GM18498 (cell line): ENCODE measurements around the gene CDRT4.
"Not testable (repeated sequence)": the region's sequence is repeated elsewhere in the genome, so short reads cannot be mapped to it uniquely, and the experiment has no call there.

Source experiments
- ATAC-seq: cut with Tn5 transposase; IDR thresholded peaks from one replicate; pipeline ENCODE4 v1.9.1; 2021; ENCODE audit warnings: mild to moderate bottlenecking, moderate library complexity; ENCODE audit not compliant: unreplicated experiment

CDRT4 gene

DNA sequence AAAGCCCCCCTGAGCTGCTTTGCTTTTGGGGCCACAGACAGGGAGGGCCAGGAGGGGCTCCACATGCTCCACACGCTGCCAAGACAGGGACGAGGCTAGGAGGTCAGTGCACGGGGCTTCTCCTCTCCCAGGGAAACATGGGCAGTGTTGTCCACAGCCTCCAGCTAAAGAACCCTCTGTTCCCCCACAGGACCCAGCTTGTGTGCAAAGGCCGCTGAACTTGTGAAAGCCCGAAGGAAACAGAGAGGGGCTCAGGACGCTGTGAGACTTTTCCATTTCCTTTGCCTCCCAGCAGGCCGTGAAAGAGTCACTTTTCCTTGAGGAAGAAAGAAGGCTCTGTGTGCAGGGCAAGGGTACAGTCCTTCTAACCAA, 9.7 kb downstream of the CDRT4 start:
- ATAC-seq: no peak

DNA sequence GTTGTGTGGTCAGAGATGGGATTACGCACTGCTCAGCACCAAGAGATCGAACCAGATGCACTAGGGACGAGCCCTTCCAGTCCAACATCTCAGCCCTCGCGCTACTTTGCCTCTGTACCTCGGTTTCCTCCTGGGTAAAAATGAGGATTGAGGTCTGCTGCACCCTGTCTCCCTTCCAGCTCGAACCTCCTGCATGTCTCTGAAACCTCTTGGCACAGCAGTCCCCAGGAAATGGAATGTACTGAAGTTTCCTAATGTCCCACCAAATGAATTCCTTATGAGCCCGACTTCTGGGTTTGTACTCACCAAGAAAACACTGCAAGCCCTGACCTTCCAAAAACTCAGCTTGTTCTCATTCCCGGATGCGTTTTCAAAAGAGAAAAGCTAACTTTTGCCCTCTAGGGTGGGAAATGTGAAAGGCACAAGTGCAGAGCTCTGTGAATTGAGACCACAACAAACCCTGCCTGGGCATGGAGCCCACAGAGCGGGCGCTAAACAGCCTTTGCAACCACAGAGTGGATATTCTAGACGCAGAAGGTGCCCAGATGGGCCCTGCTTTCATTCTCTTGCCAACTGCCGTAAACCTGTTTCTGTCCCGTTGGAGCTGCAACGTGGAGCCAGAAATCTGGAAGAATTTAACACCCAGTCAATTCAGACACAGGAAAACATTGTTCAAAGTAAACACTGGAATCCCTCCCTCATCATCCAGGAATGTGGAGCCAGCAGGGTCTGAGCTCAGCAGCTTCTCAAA, 10.3 kb downstream of the CDRT4 start:
- ATAC-seq: no peak

DNA sequence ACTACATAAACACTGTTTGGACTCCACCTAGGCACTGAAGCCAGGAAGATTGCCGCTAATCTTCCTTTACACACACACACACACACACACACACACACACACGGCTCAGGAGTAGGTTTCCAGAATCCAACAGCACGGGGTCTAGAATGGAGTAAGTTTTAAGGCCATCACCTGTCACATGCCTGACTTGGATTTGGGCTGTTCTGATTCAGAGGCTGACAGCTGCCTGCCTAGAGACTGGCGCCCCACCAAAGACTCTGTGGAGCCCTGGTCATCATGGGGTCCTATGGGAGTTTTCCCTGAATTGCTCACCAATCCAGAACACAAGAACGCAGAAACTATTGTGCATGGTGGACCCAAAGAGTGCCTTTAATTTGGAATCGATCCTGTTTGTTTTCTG, 10.9 kb downstream of the CDRT4 start:
- no peak for ATAC-seq

DNA sequence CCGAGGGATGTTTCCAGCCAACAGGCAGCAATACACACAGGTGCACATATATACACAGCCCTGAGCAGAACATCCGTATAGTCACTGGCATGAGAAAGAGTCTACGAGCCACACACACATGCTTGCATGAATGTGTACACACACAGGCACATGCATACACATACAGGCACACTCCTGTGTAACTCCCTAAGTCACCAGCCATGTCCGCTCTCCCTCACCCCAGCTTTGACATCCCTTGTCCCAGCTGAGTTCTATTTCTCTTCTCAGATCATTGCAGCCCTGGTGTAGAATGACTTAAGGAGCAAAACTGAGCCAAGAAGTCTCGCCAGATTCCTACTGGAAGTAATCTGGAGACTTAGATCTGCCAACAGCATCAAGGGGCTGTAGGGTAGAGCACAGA, 13.1 kb downstream of the CDRT4 start:
- ATAC-seq: no peak

DNA sequence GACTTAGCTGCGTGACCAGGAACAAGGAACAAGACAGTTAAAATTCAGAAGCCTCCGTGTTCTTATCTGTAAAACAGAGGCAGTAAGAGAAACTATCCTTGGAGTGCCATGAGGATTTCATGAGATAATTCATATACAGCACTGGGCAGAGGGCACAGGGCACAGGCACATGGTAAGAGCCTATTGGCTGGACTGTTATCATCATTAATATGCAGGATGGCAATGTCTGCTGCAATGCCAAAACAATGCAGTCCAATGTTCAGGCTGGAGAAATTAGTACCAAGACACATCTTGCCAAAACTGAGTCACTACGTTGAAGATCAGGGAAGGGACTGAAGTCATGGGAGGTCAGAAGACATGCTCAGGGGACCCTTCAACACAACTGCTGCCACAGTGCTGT, 13.6 kb downstream of the CDRT4 start:
- ATAC-seq: no peak

DNA sequence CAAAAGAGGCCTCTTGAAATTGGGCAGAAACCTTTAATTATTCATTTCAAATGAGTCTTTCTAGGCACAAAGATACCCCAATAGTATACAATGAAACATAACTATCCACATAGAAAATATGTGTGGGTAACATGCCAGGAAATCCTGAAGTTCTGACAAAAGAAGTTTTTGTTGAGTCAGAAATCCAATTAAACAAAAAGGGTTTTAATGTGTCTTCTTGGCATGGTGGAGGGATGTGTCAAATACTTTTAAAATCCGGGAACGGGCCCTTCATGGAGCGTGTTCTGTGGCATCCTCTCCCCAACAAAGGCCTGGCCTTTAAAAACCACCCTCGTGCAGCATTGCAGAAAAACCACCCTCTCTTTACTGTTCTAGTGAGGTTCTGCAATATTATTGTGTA, 14.2 kb downstream of the CDRT4 start:
- no peak for ATAC-seq

DNA sequence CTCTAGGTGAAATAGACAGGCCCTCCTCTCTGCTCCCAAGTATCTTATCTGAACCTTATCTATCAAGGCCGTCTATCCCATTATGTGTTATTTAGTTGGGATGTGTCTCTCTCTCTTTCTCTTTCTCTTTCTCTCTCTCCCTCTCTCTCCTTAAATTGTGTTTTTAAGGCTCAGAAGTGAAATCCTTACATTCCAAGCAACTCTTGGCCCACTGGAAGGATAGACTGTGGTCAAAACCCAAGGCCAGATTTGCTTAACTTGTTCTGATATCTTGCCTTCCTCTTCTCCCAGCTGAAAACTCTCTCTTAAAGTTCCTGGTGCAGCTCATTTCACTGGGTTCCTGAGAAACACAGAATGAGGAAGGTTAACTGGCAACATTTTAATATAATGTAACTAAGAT, 14.7 kb downstream of the CDRT4 start:
- no peak for ATAC-seq

DNA sequence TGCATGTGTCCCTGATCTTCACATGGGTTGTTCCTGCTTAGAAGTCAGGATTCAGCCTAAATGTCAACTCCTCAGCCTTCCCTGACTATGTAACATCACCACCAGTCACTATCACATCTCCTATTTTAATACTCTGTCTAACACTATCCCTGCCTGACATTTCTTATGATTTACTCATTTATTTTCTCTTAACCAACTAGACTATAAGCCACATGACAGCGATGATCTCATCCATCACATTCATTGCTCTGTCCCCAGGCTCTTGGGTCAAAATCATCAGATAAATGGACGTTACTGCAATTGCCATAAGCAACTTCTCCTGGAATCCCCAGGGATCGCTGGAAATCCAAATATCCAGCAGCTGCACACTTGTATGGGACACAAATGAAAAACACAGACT, 15.7 kb downstream of the CDRT4 start:
- ATAC-seq: no peak

DNA sequence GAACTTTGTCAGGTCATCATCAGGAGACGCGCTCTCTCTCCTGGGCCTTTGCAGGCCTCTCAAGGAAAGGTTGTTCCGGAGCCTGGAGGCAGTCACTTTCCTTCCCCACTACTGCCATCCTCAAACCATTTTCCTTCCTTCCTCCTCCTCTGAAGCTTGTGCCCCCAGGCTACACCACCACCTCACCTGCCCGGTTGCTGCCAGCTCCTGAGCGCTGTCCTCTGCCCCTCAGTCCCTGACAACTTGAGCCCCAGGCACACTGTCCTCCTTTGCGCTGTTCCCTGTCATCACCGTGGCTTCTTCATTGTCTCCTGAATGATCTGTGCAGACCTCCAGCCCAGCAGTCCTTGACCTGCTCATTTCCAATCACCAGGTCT, 18.9 kb downstream of the CDRT4 start:
- no peak for ATAC-seq

DNA sequence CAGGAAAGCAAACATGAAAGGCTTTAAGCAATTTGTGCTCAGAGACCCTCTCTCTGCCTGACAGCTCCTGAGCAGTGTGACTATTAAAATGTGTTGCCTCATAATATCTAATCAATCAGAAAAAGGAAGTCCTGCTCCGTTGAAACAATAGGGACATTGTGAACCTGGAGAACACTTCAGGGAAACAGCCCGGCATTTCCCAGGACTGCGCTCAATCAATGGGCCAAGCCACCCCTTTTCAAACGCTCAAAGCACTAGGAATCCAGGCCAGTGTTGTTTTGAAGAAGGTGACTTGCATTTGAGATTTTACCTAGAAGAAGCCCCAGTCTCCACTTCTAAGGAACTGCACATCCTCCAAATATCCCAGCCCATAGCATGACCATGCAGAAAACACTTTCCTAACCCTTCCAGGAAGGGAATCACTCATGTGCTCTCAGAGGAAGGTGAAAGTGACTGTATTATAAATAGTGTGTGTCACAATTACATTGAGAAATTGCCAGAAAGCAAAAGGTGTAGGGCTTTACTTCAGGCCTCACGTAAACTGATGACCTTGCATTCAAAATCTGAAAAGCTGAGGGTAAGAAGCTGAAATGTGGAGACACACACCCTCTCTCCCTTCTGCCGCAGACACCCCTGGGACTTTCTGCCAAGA, 19.4 kb downstream of the CDRT4 start:
- ATAC-seq: no peak

DNA sequence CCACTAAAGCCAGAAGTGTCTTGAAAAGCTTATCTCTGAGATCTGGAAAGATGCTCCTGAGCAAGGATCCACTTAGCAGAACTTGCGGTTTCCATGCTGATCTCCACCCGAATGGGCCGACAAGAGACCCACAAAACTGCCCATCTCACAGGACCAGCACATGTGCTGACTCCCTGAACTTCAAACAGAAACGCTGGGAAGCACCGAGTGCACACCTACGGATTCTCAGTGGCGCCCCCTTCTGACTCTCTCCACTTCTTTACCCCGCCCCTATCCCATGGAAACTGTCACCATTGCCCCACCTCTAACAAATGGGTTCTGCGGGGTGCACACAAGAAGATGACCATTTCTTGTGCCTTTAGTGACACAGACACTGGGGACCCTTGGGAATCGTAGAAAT, 21.4 kb downstream of the CDRT4 start:
- ATAC-seq: no peak

DNA sequence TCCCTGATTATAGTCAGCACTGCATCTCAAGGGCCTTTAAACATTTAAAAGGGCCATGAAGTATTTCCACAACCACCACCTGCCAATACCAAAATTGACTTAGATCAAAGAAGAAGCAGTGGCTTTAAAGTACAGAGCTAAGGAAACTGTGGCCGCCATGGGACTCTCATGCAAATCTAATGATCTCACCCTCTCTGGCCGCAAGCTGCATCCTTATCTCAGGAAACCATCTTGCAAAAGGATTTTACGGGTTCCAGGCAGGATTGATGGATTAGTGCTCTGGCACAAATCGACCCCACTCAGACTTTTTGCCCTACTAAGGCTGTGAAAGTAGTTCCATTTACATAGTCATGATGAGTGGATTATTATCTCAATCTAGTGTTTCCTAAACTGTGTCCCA, 22.6 kb downstream of the CDRT4 start:
- no peak for ATAC-seq

DNA sequence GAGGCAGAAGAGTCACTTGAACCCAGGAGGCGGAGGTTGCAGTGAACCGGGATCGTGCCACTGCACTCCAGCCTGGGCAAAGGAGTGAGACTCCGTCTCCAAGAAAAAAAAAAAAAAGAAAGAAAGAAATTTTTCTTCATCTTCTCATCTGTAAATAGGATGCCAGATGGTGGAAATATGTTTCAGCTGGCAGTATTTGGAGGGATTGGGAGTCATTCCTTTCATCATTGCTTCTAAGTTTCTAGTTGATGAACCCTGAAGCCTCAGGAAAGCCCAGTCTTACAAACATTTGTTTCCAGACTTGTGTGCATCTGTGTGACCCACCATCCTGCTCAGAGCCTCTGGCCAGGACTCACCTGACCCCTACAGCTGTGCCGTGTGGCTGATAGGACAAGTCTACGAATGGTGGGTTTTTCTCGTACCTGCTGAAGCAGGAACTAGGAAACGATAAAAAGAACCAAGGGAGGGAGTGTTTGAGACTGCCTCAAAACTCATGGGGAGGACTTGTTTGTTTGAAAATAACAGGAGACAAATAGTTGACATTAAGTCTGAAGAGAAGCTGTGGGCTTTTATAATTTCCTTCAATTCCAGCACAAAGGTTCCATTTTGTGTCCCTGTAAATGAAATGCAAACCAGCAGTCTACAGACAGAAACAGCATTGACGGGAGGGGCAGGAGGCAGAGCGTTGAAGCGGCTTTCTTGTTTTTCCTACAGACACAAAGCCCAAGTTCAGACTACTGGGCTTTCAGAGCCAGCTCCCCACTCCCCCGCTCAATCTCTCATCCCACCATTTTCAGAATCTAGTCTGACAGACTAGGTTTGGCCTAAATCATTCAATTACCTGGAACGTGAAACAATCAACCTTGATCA, 24.9 kb downstream of the CDRT4 start:
- ATAC-seq: no peak

DNA sequence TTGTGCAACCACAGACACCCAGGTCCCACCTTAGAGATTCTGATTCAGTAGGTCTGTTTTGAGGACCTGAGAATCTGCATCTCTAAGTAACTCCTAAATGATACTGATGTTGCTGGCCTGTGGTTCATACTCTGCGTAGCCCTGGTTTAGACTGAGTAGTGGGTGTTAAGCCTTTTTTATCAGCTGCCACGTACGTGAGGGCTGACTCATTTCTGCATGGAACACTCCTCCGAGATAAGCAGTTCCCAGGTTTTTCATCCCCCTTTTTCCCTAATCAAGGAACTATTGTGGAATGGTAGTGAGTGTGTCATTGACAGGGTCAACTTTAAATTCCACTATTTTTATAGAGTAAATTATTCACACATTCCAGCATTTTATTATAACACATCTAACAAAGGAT, 26.1 kb downstream of the CDRT4 start:
- no peak for ATAC-seq

DNA sequence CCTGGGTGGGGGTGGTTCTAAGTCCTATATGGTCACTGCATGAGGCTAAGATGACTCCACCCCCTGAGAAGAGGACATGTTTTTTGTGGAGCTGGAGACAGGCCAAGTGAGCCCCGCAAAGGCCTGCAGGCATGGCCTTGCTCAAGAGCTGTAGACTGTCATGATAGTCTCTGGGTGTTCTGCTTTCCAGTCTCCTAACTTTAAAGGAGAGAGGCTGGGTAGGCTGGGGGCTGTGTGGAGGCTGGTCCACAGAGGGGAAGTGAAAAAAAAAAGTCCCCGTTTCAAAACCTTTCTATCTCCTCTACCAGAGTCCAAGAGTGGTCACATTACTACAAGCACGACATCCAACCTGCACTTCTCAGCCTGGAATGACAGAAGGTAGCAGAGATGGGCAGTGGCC, 27.1 kb downstream of the CDRT4 start:
- ATAC-seq: no peak

DNA sequence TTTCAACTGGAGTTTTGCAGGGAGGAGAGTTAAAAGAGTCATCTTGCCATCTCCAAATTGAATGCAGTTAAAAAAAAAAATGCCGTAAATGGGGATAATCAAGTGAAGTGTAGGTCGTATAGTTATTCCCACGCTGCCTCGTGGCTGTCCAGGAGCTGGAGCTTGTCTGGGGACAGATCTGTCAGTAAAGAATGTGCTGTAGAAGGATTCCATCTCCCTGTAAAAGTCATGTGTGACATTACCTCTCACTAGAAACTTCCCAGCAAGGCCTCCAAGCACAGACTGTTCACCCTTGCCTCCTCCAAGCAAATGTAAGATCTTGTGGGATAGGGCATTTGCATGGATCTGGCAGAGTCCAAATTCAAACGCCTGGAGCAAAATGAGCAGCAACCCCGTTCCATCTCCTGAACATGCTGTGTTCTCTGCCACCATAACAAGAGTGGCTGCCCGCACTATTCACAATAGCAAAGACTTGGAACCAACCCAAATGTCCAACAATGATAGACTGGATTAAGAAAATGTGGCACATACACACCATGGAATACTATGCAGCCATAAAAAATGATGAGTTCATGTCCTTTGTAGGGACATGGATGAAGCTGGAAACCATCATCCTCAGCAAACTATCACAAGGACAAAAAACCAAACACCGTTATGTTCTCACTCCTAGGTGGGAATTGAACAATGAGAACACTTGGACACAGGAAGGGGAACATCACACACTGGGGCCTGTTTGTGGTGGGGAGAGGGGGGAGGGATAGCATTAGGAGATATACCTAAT, 28.0 kb downstream of the CDRT4 start:
- not testable (repeated sequence) for ATAC-seq

DNA sequence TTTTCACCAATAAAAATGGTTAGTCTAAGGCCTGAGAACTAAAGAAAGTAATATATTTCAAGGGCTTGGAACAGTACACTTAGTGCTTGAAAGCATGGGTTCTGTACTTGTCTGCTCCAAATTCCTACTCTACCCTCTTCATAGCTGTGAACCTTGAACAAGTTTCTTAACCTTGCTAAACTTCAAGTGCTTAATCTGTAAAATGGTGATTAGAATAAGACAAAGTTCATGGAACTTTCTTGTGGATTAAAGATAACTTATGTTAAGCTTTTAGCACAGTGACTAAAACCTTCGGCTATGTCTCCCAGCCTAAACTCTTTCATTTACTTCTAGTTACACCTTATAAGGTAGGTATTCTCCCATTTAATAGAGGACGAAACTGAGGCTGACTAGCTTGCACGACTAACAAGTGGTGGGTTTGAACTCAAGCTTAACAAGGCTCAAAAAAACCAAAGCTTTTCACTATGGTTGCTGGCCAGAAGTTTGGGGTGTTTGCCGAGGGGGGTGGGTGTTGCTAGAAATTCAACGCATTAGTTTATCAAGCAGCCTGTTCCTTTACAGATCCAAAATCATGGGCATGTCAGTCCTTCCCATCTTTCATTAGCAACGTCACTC, 28.8 kb downstream of the CDRT4 start:
- ATAC-seq: no peak

DNA sequence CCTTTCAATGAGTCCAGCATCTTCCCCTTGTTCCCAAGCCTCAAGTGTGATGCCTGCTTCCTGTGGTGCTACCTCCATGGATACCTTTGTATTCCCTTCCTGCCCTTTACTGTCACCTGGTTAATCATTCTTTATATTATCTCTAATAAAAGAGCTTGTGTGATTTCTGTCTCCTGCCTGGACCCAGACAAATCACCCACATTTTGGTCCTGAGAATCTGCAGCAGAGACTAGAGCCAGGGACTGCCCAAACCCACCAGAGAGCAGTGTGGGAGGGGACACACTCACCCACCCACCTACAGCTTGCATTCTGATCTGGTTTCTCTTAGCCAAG, 30.2 kb downstream of the CDRT4 start:
- no peak for ATAC-seq

DNA sequence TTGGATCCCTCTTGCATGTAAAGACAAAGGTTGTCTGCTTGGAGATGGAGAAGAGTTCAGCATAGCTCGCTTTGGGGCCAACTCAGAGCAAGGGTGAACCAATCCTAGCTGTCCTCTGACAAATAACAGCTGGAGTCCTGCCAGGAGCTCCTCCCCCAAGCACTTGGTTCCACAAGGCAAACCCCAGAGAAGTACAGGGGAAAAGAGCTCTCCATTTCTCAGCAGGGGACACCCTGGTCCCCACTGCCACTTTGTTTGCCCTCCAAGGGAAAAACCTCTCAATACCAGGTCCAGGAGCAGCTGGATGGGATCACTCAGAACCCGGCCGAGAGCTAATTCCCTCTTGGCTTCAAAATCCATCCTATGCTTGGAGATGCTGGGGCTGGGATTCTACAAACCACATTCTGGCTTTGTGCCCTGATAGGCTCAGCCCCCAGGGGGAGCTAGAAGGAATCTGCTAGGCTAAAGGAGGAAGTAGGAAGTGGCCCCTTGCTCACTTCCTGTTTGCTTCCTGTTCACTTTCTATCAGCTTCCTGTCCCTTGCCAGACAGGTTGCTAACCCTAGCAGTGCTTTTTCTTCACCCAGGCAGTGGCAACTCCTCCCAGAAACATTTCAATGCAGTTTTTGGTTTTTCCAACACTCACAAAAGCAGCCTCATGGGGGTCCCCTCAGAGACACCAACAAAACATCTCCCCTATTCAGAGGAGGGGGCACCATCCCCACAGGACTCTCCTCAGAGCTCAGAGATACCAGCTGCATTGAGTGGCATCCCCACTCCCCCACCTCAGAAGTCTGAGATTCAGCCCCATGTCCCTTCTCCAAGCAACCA, 30.7 kb downstream of the CDRT4 start:
- no peak for ATAC-seq

DNA sequence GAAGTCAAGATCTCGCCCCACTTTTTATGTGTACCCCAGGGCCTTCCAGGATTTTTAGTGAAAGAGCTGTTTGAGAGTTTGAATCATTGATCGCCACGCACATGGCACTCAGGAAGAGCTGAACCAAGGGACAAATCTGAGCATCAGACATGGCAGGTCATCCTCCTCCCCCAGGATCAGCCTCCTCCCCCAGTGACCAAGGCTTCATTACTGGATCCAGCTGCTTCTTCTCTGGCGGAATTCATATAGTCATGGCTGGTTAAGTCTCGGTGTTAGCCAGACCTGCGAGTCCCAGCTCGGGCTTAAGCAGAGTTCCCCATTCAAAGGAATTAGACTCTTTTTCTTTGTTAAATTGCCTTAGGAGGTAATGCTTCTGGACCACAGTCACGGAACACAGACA, 32.5 kb downstream of the CDRT4 start:
- no peak for ATAC-seq
